Neural cell (in vitro differentiated cells): ENCODE results near the gene SP140. TPM values are rescaled to one million over a fixed set of nuclear protein-coding genes. Genes with fewer than 3 reads are reported as not detected.

Experiments
- H2AFZ ChIP-seq: fragments of 200-600, 300-800 bp; sonication (generic), shearing (Covaris generic); 2 replicates; pipeline ENCODE4 v1.6.0; 2014; ENCODE audit warnings: low read depth, mild to moderate bottlenecking, antibody characterized with exemption, low read length, moderate library complexity
- H3F3A ChIP-seq: fragments of 200-600 bp; shearing (Covaris generic); 2 replicates; pipeline ENCODE4 v1.6.1; 2016; ENCODE audit warnings: mild to moderate bottlenecking, moderate library complexity, mixed read lengths, antibody characterized with exemption, low read length; ENCODE audit not compliant: insufficient read depth, poor library complexity, severe bottlenecking
- H3K27ac ChIP-seq: fragments of 200-600, 300-800 bp; sonication (generic), shearing (Covaris generic); 2 replicates; pipeline ENCODE4 v1.5.1; 2014; ENCODE audit warnings: mild to moderate bottlenecking, low read length, moderate library complexity
- H3K27me3 ChIP-seq: fragments of 300-800, 200-600 bp; sonication (generic), shearing (Covaris generic); 2 replicates; pipeline ENCODE4 v1.6.0; 2014; ENCODE audit warnings: mild to moderate bottlenecking, low read depth, low read length, moderate library complexity; ENCODE audit not compliant: insufficient read depth
- H3K36me3 ChIP-seq: fragments of 300-800, 200-600 bp; sonication (generic), shearing (Covaris generic); 2 replicates; pipeline ENCODE4 v1.5.1; 2014; ENCODE audit warnings: mild to moderate bottlenecking, antibody characterized with exemption, low read length, moderate library complexity; ENCODE audit not compliant: insufficient read depth
- H3K4me2 ChIP-seq: fragments of 300-800, 200-600 bp; sonication (generic), shearing (Covaris generic); 2 replicates; pipeline ENCODE4 v1.6.0; 2014; ENCODE audit warnings: mild to moderate bottlenecking, low read length
- H3K4me3 ChIP-seq: fragments of 300-800, 200-600 bp; sonication (generic), shearing (Covaris generic); 2 replicates; pipeline ENCODE4 v1.5.1; 2014; ENCODE audit warnings: mild to moderate bottlenecking, low read length, moderate library complexity
- H3K79me2 ChIP-seq: fragments of 200-600 bp; shearing (Covaris generic); replicated peaks from 2 replicates; pipeline ENCODE4 v1.6.0; 2014; ENCODE audit warnings: mild to moderate bottlenecking, low read length, moderate library complexity; ENCODE audit not compliant: insufficient read depth
- H3K9ac ChIP-seq: fragments of 300-800, 200-600 bp; sonication (generic), shearing (Covaris generic); 2 replicates; pipeline ENCODE4 v1.6.1; 2016; ENCODE audit warnings: mild to moderate bottlenecking, low read length, mixed read lengths
- H3K9me2 ChIP-seq: fragments of 200-600 bp; shearing (Covaris generic); 2 replicates; pipeline ENCODE4 v1.6.1; 2016; ENCODE audit warnings: mild to moderate bottlenecking, low read length, mixed read lengths; ENCODE audit not compliant: insufficient read depth
- H3K9me3 ChIP-seq: fragments of 200-600, 300-800 bp; sonication (generic), shearing (Covaris generic); 2 replicates; pipeline ENCODE4 v1.6.1; 2016; ENCODE audit warnings: mild to moderate bottlenecking, mixed run types, low read length, moderate library complexity, mixed read lengths
- H4K20me1 ChIP-seq: fragments of 200-600 bp; shearing (Covaris generic); 2 replicates; pipeline ENCODE4 v1.6.1; 2016; ENCODE audit warnings: mild to moderate bottlenecking, mixed run types; ENCODE audit not compliant: insufficient read depth
- CTCF ChIP-seq: fragments of 450-650 bp; IDR thresholded peaks from 2 replicates; pipeline ENCODE4 v1.5.1; 2014; ENCODE audit warnings: antibody characterized with exemption, mild to moderate bottlenecking, moderate library complexity; ENCODE audit not compliant: poor library complexity, severe bottlenecking
- EP300 ChIP-seq: fragments of 450-650 bp; conservative IDR thresholded peaks from 2 replicates; pipeline ENCODE4 v1.6.1; 2014; ENCODE audit warnings: antibody characterized with exemption, mild to moderate bottlenecking, moderate library complexity; ENCODE audit not compliant: poor library complexity, severe bottlenecking
- EZH2 ChIP-seq: fragments of 200-600, 300-800 bp; shearing (Covaris generic), sonication (generic); IDR thresholded peaks from 2 replicates; pipeline ENCODE4 v1.6.1; 2014; ENCODE audit warnings: antibody characterized with exemption, low read length, borderline replicate concordance, mild to moderate bottlenecking; ENCODE audit not compliant: insufficient read depth, poor library complexity, severe bottlenecking
- MXI1 ChIP-seq: fragments of 450-650 bp; conservative IDR thresholded peaks from 2 replicates; pipeline ENCODE4 v1.6.1; 2014; ENCODE audit warnings: antibody characterized with exemption, mild to moderate bottlenecking; ENCODE audit not compliant: poor library complexity, severe bottlenecking
- POLR2AphosphoS5 ChIP-seq: IDR thresholded peaks from 2 replicates; pipeline ENCODE4 v1.6.1; 2012
- RAD21 ChIP-seq: fragments of 450-650 bp; conservative IDR thresholded peaks from 2 replicates; pipeline ENCODE4 v1.6.1; 2014; ENCODE audit warnings: antibody characterized with exemption, mild to moderate bottlenecking, moderate library complexity
- REST ChIP-seq: IDR thresholded peaks from 2 replicates; pipeline ENCODE4 v1.6.1; 2012; ENCODE audit warnings: borderline replicate concordance
- SMC3 ChIP-seq: fragments of 450-650 bp; conservative IDR thresholded peaks from 2 replicates; pipeline ENCODE4 v1.6.1; 2014; ENCODE audit warnings: antibody characterized with exemption, mild to moderate bottlenecking, moderate library complexity; ENCODE audit not compliant: poor library complexity
- TAF1 ChIP-seq: IDR thresholded peaks from 2 replicates; pipeline ENCODE4 v1.6.1; 2012; ENCODE audit warnings: low read depth
- polyA plus RNA-seq: library from polyadenylated mRNA; depleted of rRNA; stranded (reverse); fragments of >200 nt; gene quantifications from 2 replicates; pipeline ENCODE4 v1.2.3, GENCODE V29; 2014

SP140 gene
- polyA plus RNA-seq, 1 donor from 2014 or later = 0.74 TPM

GRCh38 chr2:230299618-230300017, 74.1 kb downstream of the SP140 start:
- no peaks in the 10 kb centered on the region for H4K20me1 ChIP-seq
- H3K9me3 ChIP-seq = no peaks in the 10 kb centered on the region
- no peaks in the 10 kb centered on the region for H3F3A ChIP-seq
- TF ChIP-seq TAF1 (no peak), POLR2AphosphoS5 (no peak), MXI1 (no peak), RAD21 (no peak), SMC3 (no peak), REST (no peak), EZH2 (no peak), CTCF (no peak), EP300 (no peak)
- no peak overlapping the region for H2AFZ ChIP-seq
- H3K79me2 ChIP-seq = no peaks in the 10 kb centered on the region
- no peak overlapping the region for H3K9ac ChIP-seq
- H3K4me2 ChIP-seq = no peak overlapping the region
- H3K36me3 ChIP-seq = no peaks in the 10 kb centered on the region
- no peaks in the 10 kb centered on the region for H3K27me3 ChIP-seq
- no peak overlapping the region for H3K27ac ChIP-seq
- H3K4me3 ChIP-seq = no peak overlapping the region
- no peaks in the 10 kb centered on the region for H3K9me2 ChIP-seq

GRCh38 chr2:230305416-230306275, 80.1 kb downstream of the SP140 start:
- H3K4me3 ChIP-seq = no peak overlapping the region
- H3K27ac ChIP-seq = no peak overlapping the region
- no peak overlapping the region for H2AFZ ChIP-seq
- H3K36me3 ChIP-seq = no peaks in the 10 kb centered on the region
- H4K20me1 ChIP-seq = no peaks in the 10 kb centered on the region
- no peak overlapping the region for H3K4me2 ChIP-seq
- no peak overlapping the region for H3K9ac ChIP-seq
- TF ChIP-seq EP300 = no peak
- TF ChIP-seq TAF1 = no peak
- H3K9me3 ChIP-seq = no peaks in the 10 kb centered on the region
- no peaks in the 10 kb centered on the region for H3K79me2 ChIP-seq
- H3K9me2 ChIP-seq = no peaks in the 10 kb centered on the region
- H3F3A ChIP-seq = no peaks in the 10 kb centered on the region
- no peaks in the 10 kb centered on the region for H3K27me3 ChIP-seq
